ENCODE data around the gene CUBN.

- TF ChIP-seq ZNF274 (IDR thresholded peaks at IDR 0.05; ENCODE audit: low read depth, low read length) (no peak), YY1 (IDR thresholded peaks at IDR 0.05; ENCODE audit: insufficient read depth, insufficient read length) (no peak)
Measured at GRCh38 chr10:17143055-17143690, 13.6 kb upstream of the CUBN start.

Measured in NT2/D1 (cell line).